RWPE1 (cell line): Measurements from ENCODE around the gene METTL24.
"Not testable (repeated sequence)": the region's sequence is repeated elsewhere in the genome, so short reads cannot be mapped to it uniquely, and the experiment has no call there.

Source experiments
- CTCF ChIA-PET: fragments of 350-600 bp; sonication (Branson Sonifier 250); formaldehyde crosslinking; extraction: SDS; loops from one replicate; lab custom pipeline; 2021; lab: Yijun Ruan, JAX
- POLR2A ChIA-PET: fragments of 400-600 bp; formaldehyde crosslinking; extraction: SDS; loops from one replicate; lab custom pipeline; 2020; ENCODE audit warnings: antibody characterized with exemption; ENCODE audit not compliant: low non-redundant PET; lab: Yijun Ruan, JAX
- DNase-seq: peaks from one replicate; pipeline ENCODE4 v3.0.0; 2012; ENCODE audit warnings: low spot score
- H3K27ac ChIP-seq: fragments of 450-650 bp; 2 replicates; pipeline ENCODE4 v1.5.1; 2017
- TF ChIP-seq, protein P1 (sequence below): fragments of 450-650 bp; conservative IDR thresholded peaks from 2 replicates; pipeline ENCODE4 v1.5.1; 2017; ENCODE audit warnings: low read depth, mild to moderate bottlenecking

The METTL24 gene

DNA sequence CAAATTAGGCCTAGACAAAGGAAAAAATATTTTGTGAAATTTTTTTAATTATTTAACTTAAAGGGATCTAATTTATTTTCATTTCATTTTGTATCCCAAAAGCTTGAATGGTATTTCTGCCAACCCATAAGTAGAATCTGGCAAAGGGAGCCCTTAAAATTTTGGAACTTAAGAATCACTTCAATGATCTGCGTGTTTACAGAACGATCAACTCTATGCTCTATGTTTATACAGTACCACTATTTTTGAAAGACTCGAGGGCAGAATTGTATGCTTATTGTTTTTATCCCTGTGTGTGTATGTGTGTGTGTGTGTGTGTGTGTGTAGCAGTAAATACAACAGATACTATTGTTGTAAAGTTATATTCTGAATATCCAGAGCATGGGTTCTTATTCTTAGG lies 39.2 kb downstream of the METTL24 start:
- POLR2A ChIA-PET = no interaction called here
- H3K27ac ChIP-seq = no peak overlapping the region
- CTCF ChIA-PET = no interaction called here
- DNase-seq = no peak
- TF ChIP-seq, protein P1, sequence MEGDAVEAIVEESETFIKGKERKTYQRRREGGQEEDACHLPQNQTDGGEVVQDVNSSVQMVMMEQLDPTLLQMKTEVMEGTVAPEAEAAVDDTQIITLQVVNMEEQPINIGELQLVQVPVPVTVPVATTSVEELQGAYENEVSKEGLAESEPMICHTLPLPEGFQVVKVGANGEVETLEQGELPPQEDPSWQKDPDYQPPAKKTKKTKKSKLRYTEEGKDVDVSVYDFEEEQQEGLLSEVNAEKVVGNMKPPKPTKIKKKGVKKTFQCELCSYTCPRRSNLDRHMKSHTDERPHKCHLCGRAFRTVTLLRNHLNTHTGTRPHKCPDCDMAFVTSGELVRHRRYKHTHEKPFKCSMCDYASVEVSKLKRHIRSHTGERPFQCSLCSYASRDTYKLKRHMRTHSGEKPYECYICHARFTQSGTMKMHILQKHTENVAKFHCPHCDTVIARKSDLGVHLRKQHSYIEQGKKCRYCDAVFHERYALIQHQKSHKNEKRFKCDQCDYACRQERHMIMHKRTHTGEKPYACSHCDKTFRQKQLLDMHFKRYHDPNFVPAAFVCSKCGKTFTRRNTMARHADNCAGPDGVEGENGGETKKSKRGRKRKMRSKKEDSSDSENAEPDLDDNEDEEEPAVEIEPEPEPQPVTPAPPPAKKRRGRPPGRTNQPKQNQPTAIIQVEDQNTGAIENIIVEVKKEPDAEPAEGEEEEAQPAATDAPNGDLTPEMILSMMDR = no peak

DNA sequence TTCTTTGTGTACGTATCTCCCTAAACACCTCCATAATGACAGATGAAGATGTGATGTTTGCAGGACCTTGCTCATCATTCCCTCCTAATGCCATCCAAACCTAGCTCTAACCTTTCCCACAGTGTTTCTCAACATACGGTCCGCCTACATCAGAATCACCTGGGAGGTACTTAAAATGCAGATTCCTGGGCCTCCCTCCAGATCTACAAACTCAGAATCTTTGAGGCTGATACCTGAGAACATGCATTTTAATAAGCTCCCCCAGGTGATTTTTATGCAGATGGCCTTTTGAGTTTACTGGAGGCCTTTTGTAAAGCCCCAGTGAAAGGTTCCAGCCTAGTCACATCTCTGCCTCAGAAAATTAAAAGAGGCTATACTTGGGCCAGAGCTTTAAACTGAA lies 40.5 kb downstream of the METTL24 start:
- TF ChIP-seq, protein P1 = no peak
- DNase-seq = no peak
- no peak overlapping the region for H3K27ac ChIP-seq
- CTCF ChIA-PET = no interaction called here
- POLR2A ChIA-PET = no interaction called here

DNA sequence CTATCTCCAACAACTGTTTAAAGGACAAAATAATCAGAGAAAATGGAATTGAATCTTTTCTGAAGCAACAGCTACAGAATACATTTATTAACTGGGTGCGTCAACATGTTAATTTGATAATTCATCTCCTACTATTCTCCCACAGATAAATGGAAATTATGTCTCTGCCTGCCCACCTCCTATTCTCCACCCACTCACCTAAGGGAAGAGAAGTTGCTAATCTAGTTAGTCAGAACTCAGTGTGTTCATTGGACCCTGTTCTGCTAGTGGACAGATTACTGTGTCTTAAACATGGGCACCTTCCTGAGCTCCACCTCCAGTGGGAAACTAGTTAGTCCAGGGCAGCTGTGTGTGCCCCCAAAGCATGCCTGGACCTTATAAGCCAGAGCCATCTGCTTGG lies 41.0 kb downstream of the METTL24 start:
- ChIA-PET CTCF (no interaction called here), POLR2A (no interaction called here)
- H3K27ac ChIP-seq = no peak overlapping the region
- TF ChIP-seq, protein P1 = no peak
- DNase-seq = no peak

DNA sequence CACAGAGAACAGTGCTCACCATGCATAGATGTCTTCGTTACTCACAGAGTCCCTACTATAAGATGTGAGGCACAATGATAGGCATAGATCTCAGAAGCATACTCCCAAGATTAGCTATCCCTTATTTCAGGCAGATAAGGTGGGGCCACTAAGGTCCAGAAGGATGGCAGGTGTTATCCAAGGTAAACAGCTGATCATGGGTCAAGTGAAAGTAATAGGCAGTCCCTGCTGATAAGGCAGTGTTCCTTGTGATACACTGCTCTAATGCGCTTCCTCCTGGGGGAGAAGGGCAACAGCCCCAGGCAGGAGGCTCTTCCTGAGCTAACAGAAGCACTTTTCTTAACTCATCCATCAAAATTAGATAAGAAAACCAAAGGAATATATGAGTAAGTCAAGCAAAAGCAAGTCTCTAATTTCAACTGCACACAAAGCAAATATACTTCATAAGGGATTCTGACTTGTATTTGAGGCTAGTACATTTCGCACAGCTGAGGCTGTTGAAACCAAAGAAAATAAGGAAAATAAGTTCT lies 42.2 kb downstream of the METTL24 start:
- TF ChIP-seq, protein P1 = no peak
- ChIA-PET CTCF (interaction anchor here (0.5 kb wide), 1 partner anchor 1478 kb away, joined by 4 read pairs; no protein-coding TSS in a partner anchor), POLR2A (no interaction called here)
- DNase-seq = no peak
- no peak overlapping the region for H3K27ac ChIP-seq

DNA sequence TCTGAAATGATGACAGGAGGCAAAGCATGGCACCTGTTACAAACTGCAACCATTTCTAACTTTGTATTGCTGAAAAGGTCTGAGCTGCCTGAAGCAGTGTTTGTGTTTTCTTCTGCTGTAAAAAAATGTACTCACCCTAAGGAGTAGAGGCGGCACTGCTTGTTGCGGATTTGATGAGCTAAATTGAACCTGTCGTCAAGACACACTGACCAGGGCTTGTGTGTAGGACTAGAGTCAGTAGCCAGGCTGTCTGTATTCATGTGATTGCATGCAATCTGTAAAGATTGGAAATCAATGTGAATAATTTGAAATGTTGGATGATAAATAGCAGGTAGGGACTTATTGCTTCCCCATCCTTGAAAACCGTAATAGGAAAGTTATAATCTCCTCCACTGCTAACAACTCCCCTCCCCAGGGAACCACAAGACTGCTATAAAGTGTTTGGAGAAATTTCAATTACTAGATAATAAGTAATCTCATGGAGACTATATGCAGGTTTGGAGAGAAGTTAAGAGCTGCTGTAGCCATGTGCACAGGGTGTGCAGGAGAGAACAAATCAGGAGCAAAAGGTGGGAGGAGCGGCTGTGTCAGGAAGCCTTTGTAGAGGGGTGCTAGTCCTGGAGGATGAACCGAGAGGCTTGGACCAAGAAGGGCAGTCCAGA lies 42.8 kb downstream of the METTL24 start:
- no peak overlapping the region for H3K27ac ChIP-seq
- TF ChIP-seq, protein P1 = no peak
- DNase-seq = no peak
- POLR2A ChIA-PET = no interaction called here
- CTCF ChIA-PET = interaction anchor here (0.5 to 1.2 kb wide), 2 partner anchors 55 to 1477 kb away, joined by 3 to 4 read pairs; no protein-coding TSS in a partner anchor

DNA sequence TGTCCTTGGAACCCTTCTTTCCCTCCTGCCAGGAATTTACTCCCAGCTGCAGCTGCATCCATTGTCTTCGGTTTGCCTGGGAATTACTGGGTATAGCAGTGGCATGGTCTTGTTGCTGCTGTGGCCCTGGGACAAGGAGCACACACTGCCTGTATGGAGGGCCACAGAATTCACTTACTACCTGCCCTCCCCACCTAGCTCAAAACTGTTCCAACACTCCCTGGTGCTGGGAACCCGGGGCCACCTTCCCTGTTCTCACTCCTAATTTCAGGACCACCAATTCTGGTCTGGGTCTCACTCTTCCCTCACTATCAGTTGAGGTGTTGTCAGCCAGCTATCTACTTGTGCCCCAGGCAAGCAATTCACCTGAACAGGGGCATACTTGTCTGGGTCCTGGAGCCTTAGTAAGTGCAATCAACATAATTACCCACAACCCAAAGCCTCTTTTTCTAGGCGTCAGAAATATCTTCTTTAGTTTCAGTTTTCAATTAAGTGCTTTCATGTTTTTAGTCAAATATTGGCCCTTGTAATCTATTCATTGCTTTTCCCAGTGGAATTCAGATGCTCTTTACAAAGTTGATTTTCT lies 47.2 kb downstream of the METTL24 start:
- H3K27ac ChIP-seq = no peak overlapping the region
- CTCF ChIA-PET = no interaction called here
- POLR2A ChIA-PET = no interaction called here
- no peak for DNase-seq
- TF ChIP-seq, protein P1 = no peak

DNA sequence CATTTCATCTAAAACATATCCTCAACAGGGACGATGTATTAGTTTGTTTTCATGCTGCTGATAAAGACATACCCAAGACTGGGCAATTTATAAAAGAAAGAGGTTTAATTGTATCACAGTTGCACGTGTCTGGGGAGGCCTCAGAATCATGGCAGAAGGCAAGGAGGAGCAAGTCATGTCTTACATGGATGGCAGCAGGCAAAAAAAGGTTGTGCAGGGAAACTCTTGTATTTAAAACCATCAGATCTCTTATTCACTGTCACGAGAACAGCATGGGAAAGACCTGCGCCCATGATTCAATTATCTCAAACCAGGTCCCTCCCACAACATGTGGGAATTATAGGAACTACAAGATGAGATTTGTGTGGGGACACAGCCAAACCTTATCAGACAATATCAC lies 48.7 kb downstream of the METTL24 start:
- H3K27ac ChIP-seq, CTCF ChIA-PET, POLR2A ChIA-PET, DNase-seq: not testable (repeated sequence)
